HL-60 (cell line): ENCODE data around the gene GJD4.

ENCODE experiments used
- GABPA ChIP-seq: IDR thresholded peaks from 2 replicates; pipeline ENCODE4 v1.6.1; 2012; ENCODE audit warnings: low read depth
- TF ChIP-seq, protein P1 (sequence below): IDR thresholded peaks from one replicate; pipeline ENCODE4 v1.5.1; 2011; ENCODE audit warnings: low read length, control low read depth, inconsistent platforms; ENCODE audit not compliant: insufficient read depth

DNA sequence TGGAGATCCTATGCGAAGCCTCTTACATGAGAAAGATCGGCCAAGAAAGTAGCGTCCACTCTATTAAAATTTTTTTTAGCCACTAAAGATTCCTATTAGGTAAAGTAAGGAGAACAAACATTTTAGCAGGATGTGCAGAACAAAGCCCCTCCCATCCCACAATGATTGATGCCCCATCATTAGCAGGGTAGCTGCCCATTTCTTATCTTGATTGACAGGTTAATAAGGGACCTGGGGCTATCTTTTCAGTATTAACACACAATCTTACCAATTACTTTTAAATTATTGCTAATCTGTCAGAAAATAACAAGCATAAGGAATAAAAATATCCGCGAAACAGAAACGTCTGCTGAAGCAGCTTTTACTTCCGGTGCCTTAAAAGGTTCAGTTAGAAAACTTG is 31.8 kb downstream of the GJD4 start:
- TF ChIP-seq GABPA, result no peak
- TF ChIP-seq, protein P1, sequence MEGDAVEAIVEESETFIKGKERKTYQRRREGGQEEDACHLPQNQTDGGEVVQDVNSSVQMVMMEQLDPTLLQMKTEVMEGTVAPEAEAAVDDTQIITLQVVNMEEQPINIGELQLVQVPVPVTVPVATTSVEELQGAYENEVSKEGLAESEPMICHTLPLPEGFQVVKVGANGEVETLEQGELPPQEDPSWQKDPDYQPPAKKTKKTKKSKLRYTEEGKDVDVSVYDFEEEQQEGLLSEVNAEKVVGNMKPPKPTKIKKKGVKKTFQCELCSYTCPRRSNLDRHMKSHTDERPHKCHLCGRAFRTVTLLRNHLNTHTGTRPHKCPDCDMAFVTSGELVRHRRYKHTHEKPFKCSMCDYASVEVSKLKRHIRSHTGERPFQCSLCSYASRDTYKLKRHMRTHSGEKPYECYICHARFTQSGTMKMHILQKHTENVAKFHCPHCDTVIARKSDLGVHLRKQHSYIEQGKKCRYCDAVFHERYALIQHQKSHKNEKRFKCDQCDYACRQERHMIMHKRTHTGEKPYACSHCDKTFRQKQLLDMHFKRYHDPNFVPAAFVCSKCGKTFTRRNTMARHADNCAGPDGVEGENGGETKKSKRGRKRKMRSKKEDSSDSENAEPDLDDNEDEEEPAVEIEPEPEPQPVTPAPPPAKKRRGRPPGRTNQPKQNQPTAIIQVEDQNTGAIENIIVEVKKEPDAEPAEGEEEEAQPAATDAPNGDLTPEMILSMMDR, result no peak
